ENCODE data around the gene FAM228B.
"Not testable (repeated sequence)": the region's sequence is repeated elsewhere in the genome, so short reads cannot be mapped to it uniquely, and the experiment has no call there.

FAM228B gene

DNA sequence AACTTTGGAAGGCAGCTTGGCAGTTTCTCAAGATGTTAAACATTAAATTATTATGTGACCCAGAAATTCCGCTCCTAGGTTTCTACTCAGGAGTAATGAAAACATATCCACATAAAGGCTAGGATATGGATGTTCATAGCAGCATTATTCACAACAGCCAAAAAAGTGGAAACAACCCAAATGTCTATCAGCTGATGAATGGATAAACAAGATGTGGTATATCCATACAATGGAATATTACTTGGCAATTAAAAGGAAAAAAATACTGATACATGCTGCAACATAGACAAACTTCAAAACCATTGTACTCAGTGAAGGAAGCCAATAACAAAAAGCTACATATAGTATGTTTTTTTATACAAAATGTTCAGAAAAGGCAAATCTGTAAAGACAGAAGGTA lies 39.2 kb downstream of the FAM228B start:
- no peak for DNase-seq

GRCh38 chr2:24163186-24163585 lies 39.9 kb downstream of the FAM228B start:
- DNase-seq, result no peak

GRCh38 chr2:24163601-24164000 lies 40.3 kb downstream of the FAM228B start:
- no peak for DNase-seq

DNA sequence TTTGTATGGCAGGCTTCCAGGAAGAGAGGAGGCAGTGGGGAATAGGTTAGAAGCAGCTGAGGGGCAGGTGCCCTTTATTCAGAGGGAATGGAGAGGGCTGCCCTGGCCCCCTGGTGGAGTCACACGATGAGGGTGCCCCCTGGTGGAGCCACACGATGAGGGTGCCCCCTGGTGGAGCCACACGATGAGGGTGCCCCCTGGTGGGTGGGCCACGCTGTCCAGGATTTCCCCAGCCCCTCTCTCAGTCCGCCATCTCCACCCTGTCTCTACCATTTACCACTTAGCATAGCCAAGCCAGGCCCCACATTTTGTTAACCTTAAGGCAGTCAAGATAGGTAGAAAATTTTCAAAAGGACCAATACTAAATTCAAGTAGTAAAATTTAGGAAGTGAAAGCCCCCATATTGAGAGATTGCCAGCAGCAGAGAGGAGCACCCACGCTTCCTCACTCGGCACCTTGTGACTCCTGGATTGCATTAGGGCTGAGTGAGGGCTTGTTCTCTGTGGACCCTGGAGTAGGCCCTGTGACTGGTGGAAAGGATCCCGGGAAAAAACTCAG lies 41.2 kb downstream of the FAM228B start:
- DNase-seq, result peak in 3 of 4 experiments; percentile 4 to 5 (median 5)

DNA sequence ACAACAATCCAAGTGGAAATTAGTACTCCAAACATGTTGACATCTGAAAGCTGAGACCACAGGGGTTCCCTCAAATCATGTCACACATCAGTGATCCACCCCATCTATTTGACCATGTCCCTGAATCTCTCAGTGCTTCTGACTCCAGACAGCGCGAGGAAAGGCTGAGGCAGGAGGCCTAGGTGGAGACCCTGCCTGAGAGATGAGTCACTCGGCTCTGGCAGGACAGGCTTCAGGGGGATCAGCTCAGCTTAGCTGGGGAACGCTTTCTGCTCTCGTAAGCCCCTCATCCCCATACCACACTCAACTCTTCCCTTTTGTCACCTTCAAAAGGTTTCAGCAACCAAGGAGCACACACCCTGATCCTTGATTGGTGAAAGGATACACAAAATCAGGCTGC lies 45.8 kb downstream of the FAM228B start:
- DNase-seq, result no peak

GRCh38 chr2:24174851-24175277 lies 51.6 kb downstream of the FAM228B start, which contains the start of gene FAM228A:
Gene FAM228A (plus strand): TSS chr2:24175053. CDS start chr2:24175481, 428 bp downstream.
- DNase-seq, result no peak

- DNase-seq, result no peak
Measured at GRCh38 chr2:24175631-24176187, 52.4 kb downstream of the FAM228B start.

GRCh38 chr2:24176326-24176725 lies 53.1 kb downstream of the FAM228B start:
- DNase-seq, result no peak

GRCh38 chr2:24179683-24180082 lies 56.4 kb downstream of the FAM228B start:
- DNase-seq, result no peak

DNA sequence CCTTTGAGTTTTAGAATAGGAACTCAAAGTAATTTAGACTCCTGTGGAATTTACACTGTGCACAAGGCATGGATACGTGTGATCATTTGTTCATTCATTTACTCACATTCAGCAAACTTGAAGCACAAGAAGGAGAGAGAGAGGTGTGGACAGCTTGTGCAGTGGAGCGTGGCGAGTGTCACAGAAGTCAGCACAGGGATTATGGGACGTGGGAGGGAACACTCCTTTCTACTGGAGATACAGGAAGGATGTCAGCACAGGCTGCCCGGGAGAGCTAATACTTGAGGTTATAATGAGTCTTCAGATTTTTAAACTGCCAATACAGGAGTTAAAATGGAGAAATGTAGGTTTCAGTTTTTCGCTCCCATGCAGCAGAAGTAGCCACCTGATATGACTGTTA lies 58.6 kb downstream of the FAM228B start:
- no peak for DNase-seq

GRCh38 chr2:24182507-24182906 lies 59.2 kb downstream of the FAM228B start:
- no peak for DNase-seq

DNA sequence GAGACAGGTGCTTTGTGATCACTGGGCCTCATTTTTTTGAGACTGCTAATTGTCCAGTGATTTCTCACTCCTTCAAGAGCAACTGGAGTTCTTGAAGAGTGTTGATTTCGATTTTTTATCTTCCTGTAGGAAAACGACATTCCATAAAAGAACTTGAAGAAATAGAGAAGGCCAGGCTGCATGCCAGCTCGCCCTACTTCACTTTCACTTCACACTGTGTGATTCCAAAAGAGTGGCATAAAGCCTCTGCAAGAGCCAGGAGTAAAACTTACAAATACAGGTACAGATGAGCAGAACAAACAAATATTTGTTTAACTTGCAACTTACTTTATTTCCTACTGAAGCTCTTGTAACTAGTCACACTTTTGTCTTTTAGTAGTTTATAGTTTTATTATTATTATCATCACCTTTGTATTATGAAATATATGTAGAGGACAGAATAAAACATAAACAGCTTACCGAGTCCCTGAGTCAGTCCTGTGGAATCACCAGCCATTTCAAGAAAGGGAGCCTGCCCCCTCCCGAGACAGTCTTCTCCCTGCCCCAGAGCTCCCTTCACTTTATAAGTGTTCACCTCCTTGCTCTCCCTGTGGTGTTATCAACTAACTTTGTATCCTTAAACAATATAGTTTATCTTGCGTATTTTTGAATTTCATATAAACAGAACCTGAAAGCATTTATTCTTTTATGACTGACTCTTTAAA lies 60.2 kb downstream of the FAM228B start:
- no peak for DNase-seq

DNA sequence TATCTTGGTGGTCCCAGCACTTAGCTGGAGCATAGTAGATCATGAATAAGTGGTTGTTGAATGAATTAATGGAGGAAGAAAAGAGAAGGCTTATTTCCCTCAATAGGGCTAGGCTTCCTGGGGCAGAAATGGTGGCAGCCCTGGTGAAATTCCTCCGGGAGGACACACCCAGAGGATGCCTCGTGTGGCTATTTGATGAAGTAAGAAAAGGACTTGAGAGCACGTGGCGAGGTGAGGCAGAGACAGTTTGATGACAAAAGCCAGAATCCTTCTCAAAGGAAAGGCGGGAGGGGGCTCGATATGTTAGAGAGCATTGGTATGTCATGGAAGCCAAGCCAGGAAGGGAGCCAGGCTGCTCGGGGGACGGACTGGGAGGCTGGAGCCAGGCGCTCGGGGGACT lies 66.3 kb downstream of the FAM228B start:
- DNase-seq, result no peak

DNA sequence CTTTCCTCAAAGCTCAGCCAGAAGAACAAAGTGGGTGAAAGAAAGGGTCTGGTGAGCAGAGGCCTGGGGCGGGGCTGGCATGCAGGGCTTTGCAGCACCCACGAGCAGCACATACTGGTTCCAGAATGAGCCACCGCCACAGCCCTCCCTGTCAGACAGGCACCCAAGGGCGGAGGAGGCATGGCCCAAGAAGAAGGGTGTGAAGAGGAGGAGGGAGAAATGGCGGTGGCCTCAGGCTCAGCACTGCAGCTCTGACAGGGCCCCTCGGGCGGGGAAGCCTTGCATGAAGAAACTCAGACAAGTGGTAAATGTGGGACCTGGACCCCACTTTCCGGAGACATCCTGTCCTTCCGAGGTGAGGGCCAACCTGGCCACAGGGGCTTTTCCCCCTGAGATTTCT lies 67.2 kb downstream of the FAM228B start:
- no peak for DNase-seq

DNA sequence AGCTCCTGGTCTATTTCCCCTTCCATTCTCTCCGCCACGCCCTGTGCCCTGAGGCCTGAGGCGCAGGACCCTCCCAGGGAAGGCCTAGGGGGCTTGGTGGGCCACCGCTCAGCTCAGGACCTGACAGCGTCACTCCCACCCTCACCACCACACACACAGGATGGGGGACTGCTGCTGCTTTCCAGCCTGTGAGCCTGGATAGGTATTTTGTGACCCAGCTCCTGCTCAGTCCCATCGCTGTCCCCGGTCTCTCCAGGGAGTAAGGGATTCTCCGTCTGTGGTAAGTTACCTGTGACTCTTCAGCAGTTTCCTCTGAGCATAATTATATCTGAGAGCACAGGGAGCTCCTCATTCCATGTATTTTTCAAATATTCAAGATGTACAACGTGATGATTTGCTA lies 67.9 kb downstream of the FAM228B start:
- DNase-seq, result no peak

DNA sequence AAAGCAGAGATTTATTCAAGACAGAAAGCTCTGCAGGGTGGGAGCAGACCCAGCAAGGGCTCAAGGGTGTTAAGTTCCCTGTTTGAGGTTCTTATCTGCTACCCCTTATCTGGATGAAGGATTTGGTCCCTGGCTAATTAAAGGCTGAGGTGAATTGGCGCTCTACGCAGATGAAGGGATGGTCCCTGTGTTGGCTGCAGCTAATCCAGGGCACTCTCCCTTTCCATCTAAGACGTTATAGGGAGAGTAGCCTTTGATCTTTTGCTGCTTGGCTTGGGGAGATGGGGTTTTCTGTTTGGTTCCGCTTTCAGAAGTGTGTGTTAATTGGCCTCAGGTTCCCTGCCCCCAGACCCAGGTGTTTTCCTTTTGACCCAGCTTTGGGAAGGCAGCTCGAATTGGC lies 68.6 kb downstream of the FAM228B start:
- DNase-seq, result no peak

GRCh38 chr2:24197213-24197612 lies 73.9 kb downstream of the FAM228B start:
- not testable (repeated sequence) for DNase-seq

- DNase-seq, result no peak
Measured at GRCh38 chr2:24199968-24200590, 76.8 kb downstream of the FAM228B start.

DNA sequence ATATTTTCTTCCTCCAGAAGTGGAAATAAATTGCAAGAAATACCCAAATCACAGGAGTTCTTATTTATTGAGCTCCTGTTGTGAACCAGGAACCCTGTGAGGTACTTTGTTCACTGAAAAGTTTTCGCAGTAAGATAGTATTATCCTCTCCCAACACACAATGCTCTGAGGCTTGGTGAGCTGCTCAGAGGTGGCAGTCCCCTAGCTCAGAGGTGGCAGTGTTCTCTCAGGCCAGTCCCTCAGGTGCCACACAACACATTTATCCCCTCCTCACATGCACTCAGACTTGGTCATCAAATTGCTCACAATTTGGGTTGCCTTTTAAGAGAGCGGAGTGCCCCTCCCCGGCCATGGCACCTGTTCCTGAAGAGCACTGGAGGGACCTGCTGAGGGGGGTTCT lies 77.5 kb downstream of the FAM228B start:
- DNase-seq, result no peak

DNA sequence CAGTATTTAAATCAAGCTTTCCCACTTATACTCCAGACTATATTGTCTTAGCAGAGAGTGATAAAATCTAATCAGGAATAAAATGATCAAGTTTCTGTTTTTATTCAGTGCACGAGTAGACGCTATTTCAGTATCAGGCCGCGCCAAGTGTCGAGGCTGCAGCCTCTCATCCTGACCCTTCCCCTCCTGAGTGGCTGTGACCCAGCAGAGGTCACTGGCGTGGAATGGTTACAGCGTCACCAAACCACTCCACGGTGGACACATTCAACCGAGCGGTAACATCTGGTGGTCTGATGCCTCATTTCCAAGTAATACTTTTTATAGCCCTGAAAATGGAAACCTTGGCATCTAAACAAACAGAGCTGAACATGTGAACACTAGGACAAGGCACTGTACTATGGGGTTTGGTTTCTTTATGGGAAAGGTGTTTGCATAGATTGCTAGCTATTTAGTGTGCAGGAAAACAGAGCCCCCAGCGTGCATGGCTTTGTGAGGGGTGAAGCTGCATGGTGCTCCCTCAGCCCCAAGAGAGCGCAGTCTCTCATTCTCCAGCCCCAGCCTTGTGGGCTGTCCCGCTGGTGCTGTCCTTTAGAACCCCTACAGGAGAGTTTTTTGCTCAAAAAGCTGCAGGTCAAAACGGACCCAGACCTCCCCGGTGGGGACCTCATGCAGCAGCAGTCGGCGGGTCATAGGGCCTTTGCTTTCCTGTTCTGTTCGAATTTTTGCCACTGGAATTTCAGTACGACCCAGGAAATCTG lies 79.9 kb downstream of the FAM228B start:
- DNase-seq, result no peak

DNA sequence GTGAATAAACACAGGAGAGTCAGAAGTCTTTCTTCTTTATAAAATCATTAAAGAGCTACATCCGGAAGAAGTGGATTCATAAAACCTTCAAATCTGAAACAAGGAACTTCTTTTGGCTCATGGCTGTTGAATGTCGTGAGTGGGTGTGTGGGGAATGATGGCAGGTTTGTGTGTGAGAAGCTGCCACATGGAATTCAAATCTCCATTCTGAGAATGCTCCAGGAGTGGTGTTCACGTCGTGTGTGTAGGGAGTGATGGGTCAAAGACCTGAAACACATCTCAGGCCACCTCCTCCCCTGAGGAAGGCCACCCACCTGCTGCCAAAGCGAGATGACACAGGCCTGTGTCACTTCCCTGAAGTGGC lies 80.5 kb downstream of the FAM228B start:
- no peak for DNase-seq

GRCh38 chr2:24204505-24204904 lies 81.2 kb downstream of the FAM228B start:
- DNase-seq, result no peak

- DNase-seq, result no peak
Measured at GRCh38 chr2:24205131-24205530, 81.9 kb downstream of the FAM228B start.
